HUES6 (cell line): ENCODE results near the gene CFAP74.
A peak's percentile ranks its signal among the peaks of the same experiment; 100 is the strongest.

Source experiments
- H3K27ac ChIP-seq: 2 replicates; pipeline ENCODE4 v1.7.0; 2013; ENCODE audit warnings: low read depth, mild to moderate bottlenecking, low read length, inconsistent platforms
- H3K27me3 ChIP-seq: 2 replicates; pipeline ENCODE4 v1.6.1; 2013; ENCODE audit warnings: low read length; ENCODE audit not compliant: control insufficient read depth, insufficient read depth
- H3K36me3 ChIP-seq: 2 replicates; pipeline ENCODE4 v1.6.1; 2013; ENCODE audit warnings: low read length; ENCODE audit not compliant: control insufficient read depth, insufficient read depth
- H3K4me1 ChIP-seq: 2 replicates; pipeline ENCODE4 v1.6.1; 2013; ENCODE audit warnings: low read length; ENCODE audit not compliant: control insufficient read depth, insufficient read depth
- H3K4me3 ChIP-seq: 2 replicates; pipeline ENCODE4 v1.5.1; 2013; ENCODE audit warnings: low read depth, low read length
- H3K9ac ChIP-seq: one replicate; pipeline ENCODE4 v1.6.1; 2013; ENCODE audit warnings: mild to moderate bottlenecking, low read length
- H3K9me3 ChIP-seq: 2 replicates; pipeline ENCODE4 v1.6.1; 2013; ENCODE audit warnings: low read depth, low read length; ENCODE audit not compliant: control insufficient read depth, insufficient read depth

CFAP74 gene

DNA sequence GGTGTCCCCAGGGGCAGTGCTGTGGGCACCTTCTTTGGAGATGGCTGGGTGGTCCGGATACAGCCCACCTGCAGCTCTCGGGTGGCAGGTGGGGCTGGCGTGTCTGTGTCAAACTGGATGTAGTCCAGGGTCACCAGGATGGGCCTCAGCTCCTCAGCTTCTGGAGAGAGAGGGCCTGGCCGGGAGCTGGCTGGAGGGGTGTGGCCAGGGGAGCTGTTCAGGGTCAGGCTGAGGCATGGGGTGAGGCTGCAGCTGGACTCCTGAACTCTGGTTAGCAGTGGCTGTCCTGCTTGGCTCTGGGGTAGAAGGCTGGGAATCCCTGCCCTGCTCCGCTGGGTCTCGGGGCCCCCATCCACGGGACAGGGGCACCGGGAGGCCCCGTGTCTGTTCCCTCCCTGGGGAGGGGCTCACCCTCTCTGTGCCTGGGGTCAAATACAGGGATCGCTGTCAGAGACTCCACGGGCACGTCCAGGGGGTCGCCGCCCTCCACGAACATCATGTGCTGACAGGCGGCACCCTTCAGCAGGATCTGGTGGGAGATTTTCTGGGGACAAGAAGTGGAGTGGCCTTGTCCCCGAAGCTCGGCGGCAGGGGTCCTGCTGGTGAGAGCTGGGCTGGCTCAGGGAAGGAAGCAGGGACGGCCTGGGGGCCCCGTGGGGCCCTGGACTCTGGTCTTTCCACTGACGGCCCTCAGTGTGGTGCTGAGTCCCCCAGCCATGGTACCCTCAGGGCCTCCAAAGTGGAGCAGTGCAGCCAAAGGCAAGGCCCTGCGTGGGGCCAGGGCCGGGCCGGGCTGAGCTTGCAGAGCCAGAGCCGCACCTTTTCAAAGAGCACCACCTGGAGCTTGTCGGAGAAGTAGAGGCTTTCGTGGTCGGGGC lies 80.4 kb downstream of the CFAP74 start:
- Histone ChIP-seq H3K9ac (no peak overlapping the region), H3K36me3 (no peaks in the 10 kb centered on the region), H3K9me3 (peaks cover 7% of the 10 kb centered on the region), H3K27me3 (peaks cover 8% of the 10 kb centered on the region; the same call in 1 of the 2 replicates), H3K4me3 (no peak overlapping the region), H3K4me1 (peaks cover 15% of the 10 kb centered on the region), H3K27ac (no peak overlapping the region)

DNA sequence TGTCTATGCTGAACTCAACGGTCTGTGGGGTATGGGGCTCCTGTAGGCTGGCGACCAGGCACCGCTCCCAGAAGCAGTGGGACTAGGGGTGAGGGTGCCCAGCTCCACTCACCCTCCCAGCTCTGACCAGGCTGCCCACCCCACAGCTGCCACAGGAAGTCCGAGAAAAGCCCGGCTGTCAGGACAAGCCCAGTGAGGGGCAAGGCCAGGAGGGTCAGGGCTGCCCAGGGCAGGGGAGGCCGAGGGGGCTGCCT lies 81.0 kb downstream of the CFAP74 start:
- Histone ChIP-seq H3K4me1 (peaks cover 19% of the 10 kb centered on the region), H3K36me3 (no peaks in the 10 kb centered on the region), H3K27me3 (peaks cover 13% of the 10 kb centered on the region; the same call in 1 of the 2 replicates), H3K4me3 (no peak overlapping the region), H3K27ac (no peak overlapping the region), H3K9me3 (peaks cover 7% of the 10 kb centered on the region), H3K9ac (no peak overlapping the region)

DNA sequence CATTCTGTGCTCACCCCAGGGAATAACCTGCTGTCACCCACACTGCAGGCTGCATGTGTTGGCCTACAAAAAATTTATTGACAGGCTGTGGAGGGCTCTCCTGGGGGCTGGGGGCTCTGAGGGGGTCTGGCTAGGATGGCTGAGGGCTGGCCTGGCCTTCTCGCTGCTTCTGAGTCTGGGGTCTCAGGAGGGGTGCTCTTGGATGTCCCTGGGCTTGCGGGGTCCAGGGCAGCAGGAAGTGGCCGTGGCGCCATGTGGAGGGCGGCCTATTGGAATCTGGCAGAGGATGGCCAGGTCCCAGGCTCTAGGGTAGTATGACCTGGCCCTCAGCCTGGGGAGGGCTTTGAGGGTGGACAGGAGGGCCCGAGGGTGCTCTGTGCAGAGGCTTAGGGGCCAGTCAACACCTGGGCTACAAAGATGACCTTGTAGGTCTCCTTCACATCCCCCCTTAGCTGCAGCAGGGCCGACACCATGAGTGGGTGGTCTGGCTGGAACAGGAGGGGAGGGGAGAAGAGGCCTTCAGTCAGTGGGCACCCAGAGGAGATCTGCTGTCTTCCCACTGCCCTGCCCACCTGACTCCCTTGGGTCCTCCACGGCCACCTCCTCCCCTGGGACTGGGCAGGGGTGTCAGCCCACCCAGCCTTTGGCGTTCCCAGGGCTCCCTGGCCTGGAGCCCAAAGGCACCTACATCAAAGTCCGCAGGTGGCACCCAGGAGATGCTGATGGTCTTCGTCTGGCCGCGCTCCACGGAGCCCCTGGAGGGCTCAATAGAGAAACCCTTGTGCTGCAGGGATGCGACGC lies 81.5 kb downstream of the CFAP74 start:
- Histone ChIP-seq H3K9ac (no peak overlapping the region), H3K27ac (no peak overlapping the region), H3K36me3 (no peaks in the 10 kb centered on the region), H3K4me1 (peaks cover 19% of the 10 kb centered on the region), H3K27me3 (peaks cover 13% of the 10 kb centered on the region; the same call in 1 of the 2 replicates), H3K9me3 (peaks cover 7% of the 10 kb centered on the region), H3K4me3 (no peak overlapping the region)

DNA sequence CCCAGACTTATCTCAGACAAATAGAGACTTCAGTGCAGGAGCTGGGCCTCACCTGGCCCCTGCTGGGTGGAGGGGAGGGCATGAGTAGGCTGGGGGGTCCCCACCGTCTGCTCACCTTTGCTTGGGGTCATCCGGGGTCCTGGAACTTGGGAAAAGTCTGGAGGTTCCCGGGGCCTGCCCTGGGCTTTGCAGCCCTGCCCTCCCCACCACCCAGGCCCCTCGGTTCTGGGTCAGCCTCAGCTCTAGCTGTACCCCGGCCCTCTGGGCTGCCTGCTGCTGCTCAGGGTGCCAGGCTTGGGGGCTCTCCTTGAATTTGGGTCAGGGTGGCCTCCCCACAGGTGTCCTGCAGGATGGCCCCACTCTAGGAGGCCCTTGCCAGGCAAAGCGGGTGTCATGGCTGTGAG lies 82.1 kb downstream of the CFAP74 start:
- H3K9me3 ChIP-seq = peaks cover 7% of the 10 kb centered on the region
- peaks cover 13% of the 10 kb centered on the region; the same call in 1 of the 2 replicates for H3K27me3 ChIP-seq
- no peak overlapping the region for H3K4me3 ChIP-seq
- H3K27ac ChIP-seq = no peak overlapping the region
- no peak overlapping the region for H3K9ac ChIP-seq
- H3K36me3 ChIP-seq = no peaks in the 10 kb centered on the region
- H3K4me1 ChIP-seq = peaks cover 19% of the 10 kb centered on the region

DNA sequence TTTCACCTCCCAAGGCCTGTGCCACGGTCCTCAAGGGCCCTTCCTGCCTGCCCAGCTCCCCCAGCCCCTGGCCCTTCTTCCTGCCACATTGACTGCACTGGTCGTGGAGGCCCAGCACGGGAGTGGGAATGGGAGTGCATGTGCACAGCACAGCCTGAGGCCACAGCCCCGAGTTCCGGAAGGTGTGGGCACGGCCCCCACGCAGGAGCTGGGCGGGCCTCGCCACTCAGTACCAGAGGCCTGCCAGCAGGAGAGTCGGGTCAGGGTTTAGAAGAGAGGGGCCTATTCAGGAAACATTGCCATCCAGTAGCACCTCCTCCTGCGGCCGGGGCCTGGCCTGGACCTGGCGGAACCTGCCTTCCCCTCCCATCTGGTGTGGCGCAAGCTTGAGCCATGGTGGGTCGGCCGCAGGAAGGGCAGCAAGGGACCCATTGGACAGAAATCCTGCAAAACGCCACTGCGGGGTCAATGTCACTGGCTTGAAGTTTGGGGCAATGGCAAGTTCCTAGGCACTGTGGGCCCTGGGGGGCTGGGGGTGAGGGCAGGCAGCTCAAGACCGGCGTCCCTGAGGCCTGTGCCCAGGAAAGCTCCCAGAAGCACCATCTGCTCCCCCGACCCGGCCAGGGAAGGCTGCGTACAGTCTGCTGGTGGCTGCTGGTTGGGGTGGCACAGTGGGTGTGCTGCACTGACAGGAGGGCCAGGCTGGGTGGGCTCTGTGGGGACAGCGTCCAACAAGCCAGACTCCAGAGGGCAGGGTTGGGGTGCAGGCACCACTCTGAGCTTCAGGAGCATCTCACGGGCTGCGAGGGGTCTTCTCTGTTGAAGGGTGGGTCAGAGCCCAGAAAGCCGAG lies 82.8 kb downstream of the CFAP74 start:
- Histone ChIP-seq H3K4me3 (no peak overlapping the region), H3K9ac (no peak overlapping the region), H3K27ac (no peak overlapping the region), H3K36me3 (no peaks in the 10 kb centered on the region), H3K9me3 (peaks cover 4% of the 10 kb centered on the region), H3K4me1 (peaks cover 19% of the 10 kb centered on the region), H3K27me3 (peaks cover 13% of the 10 kb centered on the region; the same call in 1 of the 2 replicates)

DNA sequence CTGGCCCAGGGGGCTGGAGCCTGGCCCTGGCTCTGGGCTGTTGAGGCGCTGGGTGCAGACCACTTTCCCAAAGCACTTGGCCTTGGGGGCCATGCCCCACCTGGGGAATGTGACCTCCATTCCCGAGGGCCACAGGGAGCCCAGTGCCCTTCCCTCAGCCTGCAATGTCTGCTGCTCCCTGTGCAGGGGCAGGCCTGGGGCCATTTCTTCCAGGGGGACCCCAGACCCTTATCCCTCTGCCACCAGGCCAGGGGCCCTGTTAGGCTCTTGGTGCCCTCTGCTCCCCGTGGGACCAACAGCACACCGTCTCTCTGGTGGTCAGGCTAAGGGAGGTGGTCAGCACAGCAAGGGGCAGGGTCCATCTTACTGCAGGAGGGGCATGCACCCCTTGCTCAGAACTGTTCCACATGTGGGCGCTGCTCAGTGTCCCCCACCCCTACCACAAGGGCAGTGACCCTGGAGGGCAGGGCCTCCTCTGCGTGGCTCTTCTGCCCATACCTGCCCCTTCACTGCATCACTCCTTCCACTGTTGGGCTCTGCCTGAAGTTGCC lies 83.5 kb downstream of the CFAP74 start:
- Histone ChIP-seq H3K27me3 (peaks cover 13% of the 10 kb centered on the region; the same call in 1 of the 2 replicates), H3K27ac (no peak overlapping the region), H3K36me3 (no peaks in the 10 kb centered on the region), H3K9me3 (no peaks in the 10 kb centered on the region; the same call in 1 of the 2 replicates), H3K9ac (no peak overlapping the region), H3K4me1 (peaks cover 19% of the 10 kb centered on the region), H3K4me3 (peak overlapping the region; percentile 37; the same call in 1 of the 2 replicates)

DNA sequence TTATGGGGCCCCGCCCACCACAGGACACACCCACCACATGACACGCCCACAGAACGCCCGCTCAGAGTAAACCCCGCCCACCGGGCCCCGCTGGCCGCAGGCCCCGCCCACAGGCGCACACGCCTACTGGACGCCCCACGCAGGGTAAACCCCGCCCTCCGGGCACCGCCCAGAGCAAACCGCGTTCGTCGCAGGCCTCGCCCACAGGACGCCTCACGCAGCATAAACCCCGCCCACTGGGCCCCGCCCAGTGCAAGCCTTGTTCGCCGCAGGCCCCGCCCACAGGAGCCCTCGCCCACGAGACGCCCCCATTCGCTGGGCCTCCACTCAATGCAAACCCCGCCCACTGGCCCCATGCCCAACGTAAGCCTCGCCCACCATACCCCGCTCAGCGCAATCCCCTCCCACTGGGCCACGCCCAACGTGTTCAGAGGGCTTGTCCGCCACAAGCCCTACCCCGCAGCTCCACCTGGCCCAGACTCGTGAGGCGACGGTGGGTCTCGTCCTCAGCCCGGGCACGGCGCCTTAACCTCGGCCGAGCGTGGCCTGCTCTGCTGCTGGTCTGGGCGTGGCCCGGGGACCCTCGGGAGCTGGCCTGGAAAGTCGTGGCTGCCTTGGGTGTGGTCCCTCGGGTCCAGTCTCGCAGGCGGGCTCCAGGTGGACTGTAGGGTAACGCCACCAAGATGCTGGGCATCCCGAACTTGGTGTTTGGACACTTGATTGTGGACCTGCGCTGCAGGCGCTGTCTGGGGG lies 84.1 kb downstream of the CFAP74 start:
- H3K9me3 ChIP-seq = no peaks in the 10 kb centered on the region
- peaks cover 13% of the 10 kb centered on the region; the same call in 1 of the 2 replicates for H3K27me3 ChIP-seq
- H3K9ac ChIP-seq = peak overlapping the region; percentile 4
- peak overlapping the region; percentile 65 for H3K4me3 ChIP-seq
- no peaks in the 10 kb centered on the region for H3K36me3 ChIP-seq
- peaks cover 19% of the 10 kb centered on the region for H3K4me1 ChIP-seq
- H3K27ac ChIP-seq = no peak overlapping the region

- H3K27ac ChIP-seq = peak within 1 kb of the TSS; percentile 54; the same call in 1 of the 2 replicates
- peaks cover 22% of the 10 kb centered on the region for H3K4me1 ChIP-seq
These were observed 84.7 kb downstream of the CFAP74 start, which contains the start of gene TMEM52 for GRCh38 chr1:1918901-1919303. Gene TMEM52, minus strand, starts transcription at chr1:1919279. Its CDS starts 14 bp downstream, at chr1:1919265.

DNA sequence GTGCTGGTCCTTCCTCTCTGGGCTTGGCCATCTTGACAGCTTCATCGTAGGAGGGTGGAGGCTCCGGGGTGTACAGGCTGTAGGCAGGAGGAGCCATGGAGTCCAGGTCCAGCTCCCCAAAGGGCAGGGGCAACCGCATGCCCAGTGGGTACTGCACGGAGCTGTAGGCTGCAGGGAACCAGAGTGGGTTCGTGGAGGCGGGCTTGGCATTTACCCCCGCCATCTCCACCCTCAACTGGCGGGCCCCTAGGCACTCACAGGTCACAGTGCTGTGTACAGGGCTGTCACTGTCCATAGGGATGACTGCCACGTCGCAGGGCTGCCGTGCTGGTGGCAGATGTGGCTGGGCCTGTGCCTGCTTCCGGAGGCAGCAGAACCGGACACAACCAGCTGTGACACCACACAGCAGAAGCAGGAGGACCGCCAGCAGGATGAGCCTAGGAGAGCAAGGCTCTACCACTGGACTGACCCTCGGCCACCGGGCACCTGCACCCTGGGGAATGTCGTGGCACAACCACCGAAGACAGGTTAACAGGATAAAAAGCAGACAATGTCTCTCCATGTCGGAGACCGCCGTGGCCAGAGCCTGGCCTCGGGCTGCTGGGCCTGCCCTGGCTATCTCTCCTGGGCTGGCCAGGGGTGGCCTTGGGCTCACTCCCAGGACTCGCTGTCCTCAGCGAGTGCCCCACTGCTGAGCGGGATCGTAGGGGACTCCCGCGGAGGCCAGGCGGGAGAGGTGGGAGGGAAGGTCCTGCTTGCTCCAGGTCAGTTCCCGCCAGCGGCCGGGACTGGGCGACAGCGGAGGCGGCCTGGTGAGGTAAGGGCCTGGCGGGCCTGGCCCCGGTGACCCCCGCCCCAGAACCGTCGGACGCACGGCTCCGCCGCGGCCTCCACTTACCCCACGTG lies 85.3 kb downstream of the CFAP74 start:
- peaks cover 23% of the 10 kb centered on the region for H3K4me1 ChIP-seq
- no peaks in the 10 kb centered on the region for H3K9me3 ChIP-seq
- H3K27ac ChIP-seq = peak overlapping the region; percentile 54; the same call in 1 of the 2 replicates
- no peaks in the 10 kb centered on the region for H3K36me3 ChIP-seq
- peaks cover 13% of the 10 kb centered on the region; the same call in 1 of the 2 replicates for H3K27me3 ChIP-seq
- H3K9ac ChIP-seq = peak overlapping the region; percentile 56
- H3K4me3 ChIP-seq = peak overlapping the region; percentile 65

More at GRCh38 chr1:1918901-1919303, 84.7 kb downstream of the CFAP74 start, which contains the start of gene TMEM52:
- Histone ChIP-seq H3K9ac (peak within 1 kb of the TSS; percentile 56), H3K4me3 (peak within 1 kb of the TSS; percentile 65), H3K36me3 (no peaks in the 10 kb centered on the region), H3K9me3 (no peaks in the 10 kb centered on the region), H3K27me3 (peaks cover 13% of the 10 kb centered on the region; the same call in 1 of the 2 replicates)
